NB4 (cell line): ENCODE measurements around the gene STARD10.

Experiments
- DNase-seq: peaks from one replicate; pipeline ENCODE4 v3.0.0; 2010; ENCODE audit warnings: low read depth
- H3K4me3 ChIP-seq: one replicate; pipeline ENCODE4 v1.5.1; 2011; ENCODE audit warnings: mild to moderate bottlenecking, low read depth, low read length, moderate library complexity
- CTCF ChIP-seq: IDR thresholded peaks from one replicate; pipeline ENCODE4 v1.5.1; 2012; ENCODE audit warnings: low read depth, low read length
- MAX ChIP-seq: IDR thresholded peaks from 2 replicates; pipeline ENCODE4 v1.6.1; 2011; ENCODE audit warnings: low read depth, low read length
- MYC ChIP-seq: IDR thresholded peaks from 2 replicates; pipeline ENCODE4 v1.6.1; 2011; ENCODE audit warnings: low read depth, low read length
- POLR2A ChIP-seq: IDR thresholded peaks from 2 replicates; pipeline ENCODE4 v1.6.1; 2011; ENCODE audit warnings: mild to moderate bottlenecking; ENCODE audit not compliant: insufficient read length; ENCODE audit errors: extremely low read depth

Gene STARD10

DNA sequence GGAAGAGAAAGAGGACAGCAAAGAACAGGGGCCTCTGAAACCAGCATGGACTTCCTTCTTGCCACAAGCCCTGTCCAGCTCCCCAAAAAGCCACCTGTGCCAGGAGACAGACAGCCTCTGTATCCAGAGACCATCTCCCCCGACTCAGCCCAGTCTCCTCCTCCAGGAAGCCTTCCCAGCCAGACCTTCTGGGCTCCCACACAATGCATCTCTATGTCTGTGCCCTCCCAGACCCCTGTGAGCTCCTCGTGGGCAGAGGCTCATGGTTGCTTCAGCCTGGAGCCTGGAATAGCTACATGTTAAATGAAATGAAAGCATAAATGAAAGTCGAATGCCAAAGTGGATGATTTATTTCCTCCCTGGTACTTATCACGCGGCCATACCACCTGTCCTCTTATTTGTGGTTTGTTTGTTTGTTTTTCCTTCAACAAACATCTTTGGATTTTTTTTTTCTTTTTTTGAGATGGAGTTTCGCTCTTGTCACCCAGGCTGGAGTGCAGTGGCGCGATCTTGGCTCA is 34.3 kb downstream of the STARD10 start:
- TF ChIP-seq MAX, result no peak
- no peak for TF ChIP-seq MYC
- no peak for TF ChIP-seq POLR2A
- TF ChIP-seq CTCF, result no peak
- no peak overlapping the region for H3K4me3 ChIP-seq
- DNase-seq, result no peak

DNA sequence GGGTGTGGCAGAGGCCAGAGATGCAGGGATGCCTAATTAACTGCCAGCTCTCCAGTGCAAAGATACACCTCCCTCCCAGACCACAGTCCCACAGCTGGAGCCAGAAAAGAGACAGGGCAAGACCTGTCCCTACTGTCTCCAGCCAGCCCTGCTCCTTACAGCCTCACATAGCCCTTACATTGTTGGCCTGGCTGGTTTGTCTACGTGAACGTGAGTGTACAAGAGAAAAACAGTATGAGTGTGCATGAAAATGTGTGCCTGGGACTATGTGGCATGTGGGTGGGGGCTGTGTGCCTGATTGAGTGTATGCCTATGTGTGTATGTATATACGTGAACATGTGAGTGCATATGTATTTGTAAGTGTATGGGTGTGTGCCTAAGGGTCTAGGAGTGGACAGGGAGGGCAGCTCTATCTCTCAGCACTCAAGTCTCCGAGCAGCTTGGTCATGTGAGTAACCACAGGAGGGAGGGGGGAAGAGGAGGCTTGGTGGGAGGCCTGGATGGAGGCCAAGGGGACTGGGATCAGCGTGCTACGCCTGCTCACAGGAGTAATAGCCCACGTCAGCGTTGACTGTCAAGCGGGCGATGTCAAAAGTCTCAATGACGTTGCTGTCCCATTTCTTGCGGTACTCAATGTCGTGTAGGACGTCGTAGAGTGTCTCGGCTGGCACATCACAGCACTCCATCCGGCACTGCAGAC is 35.0 kb downstream of the STARD10 start:
- no peak for DNase-seq
- TF ChIP-seq MYC (no peak), CTCF (no peak), MAX (no peak), POLR2A (no peak)
- no peak overlapping the region for H3K4me3 ChIP-seq

GRCh38 chr11:72758304-72758689 is 35.5 kb downstream of the STARD10 start:
- peak; percentile 55 for DNase-seq
- no peak for TF ChIP-seq POLR2A
- TF ChIP-seq MAX, result no peak
- TF ChIP-seq MYC, result no peak
- no peak for TF ChIP-seq CTCF
- H3K4me3 ChIP-seq, result no peak overlapping the region

DNA sequence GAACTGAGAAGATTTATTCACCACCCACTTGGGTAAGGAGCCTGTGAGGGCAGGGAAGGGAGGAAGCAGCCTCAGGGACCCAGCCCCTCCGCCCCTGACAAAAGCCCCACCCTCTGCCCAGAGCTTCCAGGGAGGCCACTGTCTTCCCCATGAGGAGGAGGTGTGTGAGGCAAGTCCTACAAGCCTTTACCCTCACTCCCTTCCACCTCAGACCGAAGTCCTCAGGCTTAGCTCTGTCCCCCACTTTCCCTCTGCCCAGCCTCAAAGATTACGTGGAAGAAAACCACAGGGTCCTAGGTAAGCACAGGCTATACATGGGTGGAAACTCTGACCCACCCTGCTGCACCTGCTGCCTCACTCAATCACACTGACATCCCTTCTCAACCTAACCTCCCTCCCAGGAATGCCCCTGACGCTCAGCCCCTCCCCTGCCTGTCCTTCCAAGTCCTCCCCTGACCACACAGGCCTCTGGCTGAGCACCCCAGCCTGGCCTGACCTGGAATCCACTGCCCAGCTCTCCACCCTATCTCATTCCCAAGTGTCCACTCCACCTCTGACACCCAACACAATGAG is 38.0 kb downstream of the STARD10 start:
- DNase-seq, result no peak
- TF ChIP-seq MAX (no peak), CTCF (no peak), MYC (no peak), POLR2A (no peak)
- H3K4me3 ChIP-seq, result no peak overlapping the region

DNA sequence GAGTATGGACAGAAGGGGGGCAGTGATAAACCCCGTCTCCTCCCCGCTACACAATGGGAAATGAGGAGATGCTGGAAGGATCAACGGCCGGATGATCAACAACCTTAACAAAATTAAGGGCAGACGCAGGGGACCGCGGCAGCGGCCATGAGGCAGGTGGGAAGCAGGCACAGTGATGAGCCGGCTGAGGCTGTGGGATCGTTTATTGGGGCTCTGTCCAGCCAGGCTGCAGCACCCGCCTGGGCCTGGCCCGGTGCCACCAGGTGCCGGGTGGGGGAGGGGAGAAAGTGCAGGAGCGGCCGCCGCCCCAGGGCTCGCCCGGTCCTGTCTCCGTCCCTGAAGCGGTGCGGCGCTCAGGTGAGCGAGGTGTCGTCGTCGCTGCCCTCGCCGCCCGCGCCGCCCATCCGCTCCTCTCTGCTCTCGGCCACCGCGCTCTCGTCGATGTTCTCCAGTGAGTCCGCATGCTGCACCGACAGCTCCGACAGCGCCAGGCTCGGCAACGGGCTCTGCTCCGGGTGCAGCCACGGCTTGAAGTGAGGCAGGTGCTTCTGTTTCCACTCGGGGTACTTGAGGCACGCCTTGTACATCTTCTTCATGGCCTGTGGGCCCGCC is 39.2 kb downstream of the STARD10 start:
- no peak overlapping the region for H3K4me3 ChIP-seq
- DNase-seq, result no peak
- TF ChIP-seq MYC (no peak), MAX (no peak), POLR2A (no peak), CTCF (no peak)
